Osteocyte (in vitro differentiated cells): Measurements from ENCODE around the gene ZNRF1. TPM values are rescaled to one million over a fixed set of nuclear protein-coding genes. Genes with fewer than 3 reads are reported as not detected.

Experiments
- DNase-seq: peaks from one replicate; pipeline ENCODE4 v3.0.0; 2021; ENCODE audit warnings: mixed read lengths; ENCODE audit not compliant: unreplicated experiment; ENCODE audit errors: extremely low spot score
- H3K27ac Mint-ChIP-seq: one replicate; pipeline ENCODE4 v1.8.0; 2021; ENCODE audit warnings: mild to moderate bottlenecking, mixed read lengths; ENCODE audit not compliant: unreplicated experiment
- H3K27me3 Mint-ChIP-seq: one replicate; pipeline ENCODE4 v1.8.0; 2021; ENCODE audit warnings: mixed read lengths; ENCODE audit not compliant: unreplicated experiment
- H3K36me3 Mint-ChIP-seq: one replicate; pipeline ENCODE4 v1.8.0; 2021; ENCODE audit warnings: mixed read lengths; ENCODE audit not compliant: unreplicated experiment
- H3K4me1 Mint-ChIP-seq: one replicate; pipeline ENCODE4 v1.8.0; 2021; ENCODE audit warnings: mixed read lengths; ENCODE audit not compliant: unreplicated experiment
- H3K4me3 Mint-ChIP-seq: one replicate; pipeline ENCODE4 v1.8.0; 2021; ENCODE audit warnings: mild to moderate bottlenecking, moderate library complexity, mixed read lengths; ENCODE audit not compliant: unreplicated experiment
- H3K9me3 Mint-ChIP-seq: one replicate; pipeline ENCODE4 v1.8.0; 2021; ENCODE audit warnings: mixed read lengths; ENCODE audit not compliant: unreplicated experiment
- CTCF ChIP-seq: fragments of 200-600 bp; sonication (generic); IDR thresholded peaks from 2 replicates; pipeline ENCODE4 v1.5.0; 2021; ENCODE audit warnings: antibody characterized with exemption, mild to moderate bottlenecking, moderate library complexity
- total RNA-seq: library from RNA; stranded (reverse); gene quantifications from 2 replicates; pipeline ENCODE4 v1.2.1, GENCODE V29; 2021

The ZNRF1 gene
- total RNA-seq, 1 donor from 2014 or later: 32.1 TPM

- Mint-ChIP-seq H3K36me3 (peaks cover 13% of the 10 kb centered on the region), H3K27me3 (no peaks in the 10 kb centered on the region), H3K27ac (no peak overlapping the region), H3K4me1 (peaks cover 56% of the 10 kb centered on the region), H3K4me3 (no peak overlapping the region), H3K9me3 (peaks cover 8% of the 10 kb centered on the region)
- no peak for DNase-seq
- TF ChIP-seq CTCF: no peak
Observed at GRCh38 chr16:75021410-75021809, 22.6 kb downstream of the ZNRF1 start.

- Mint-ChIP-seq H3K36me3 (peaks cover 13% of the 10 kb centered on the region), H3K4me1 (peaks cover 54% of the 10 kb centered on the region), H3K4me3 (no peak overlapping the region), H3K9me3 (peaks cover 8% of the 10 kb centered on the region), H3K27me3 (no peaks in the 10 kb centered on the region), H3K27ac (no peak overlapping the region)
- TF ChIP-seq CTCF: no peak
- DNase-seq: no peak
Observed at GRCh38 chr16:75022567-75022966, 23.7 kb downstream of the ZNRF1 start.

GRCh38 chr16:75023009-75023408, 24.2 kb downstream of the ZNRF1 start:
- Mint-ChIP-seq H3K27me3 (no peaks in the 10 kb centered on the region), H3K27ac (no peak overlapping the region), H3K4me3 (no peak overlapping the region), H3K36me3 (peaks cover 13% of the 10 kb centered on the region), H3K4me1 (peaks cover 50% of the 10 kb centered on the region), H3K9me3 (peaks cover 8% of the 10 kb centered on the region)
- no peak for DNase-seq
- TF ChIP-seq CTCF: no peak

DNA sequence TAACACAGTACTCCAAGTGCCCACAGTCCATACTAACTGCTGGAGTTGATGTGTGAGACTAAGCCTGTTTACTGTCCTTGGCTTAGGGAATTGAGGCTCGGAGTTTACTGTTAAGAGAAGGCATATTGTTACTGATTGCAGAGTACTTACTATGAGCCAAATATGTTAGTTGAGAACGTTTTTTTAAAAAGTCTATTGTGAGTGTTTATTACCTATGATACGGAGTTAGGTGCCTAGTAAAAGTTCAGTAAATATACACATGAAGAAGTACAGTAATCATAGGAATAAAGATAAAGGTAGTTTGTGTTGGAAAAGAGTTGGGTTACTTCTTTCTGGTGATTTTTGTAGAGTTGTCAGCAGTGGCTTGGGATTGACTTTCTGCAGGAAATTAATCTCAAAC, 25.4 kb downstream of the ZNRF1 start:
- H3K27ac Mint-ChIP-seq: peak overlapping the region; percentile 39
- H3K36me3 Mint-ChIP-seq: peaks cover 13% of the 10 kb centered on the region
- no peaks in the 10 kb centered on the region for H3K27me3 Mint-ChIP-seq
- TF ChIP-seq CTCF: no peak
- no peak overlapping the region for H3K4me3 Mint-ChIP-seq
- no peak for DNase-seq
- peaks cover 39% of the 10 kb centered on the region for H3K4me1 Mint-ChIP-seq
- peaks cover 8% of the 10 kb centered on the region for H3K9me3 Mint-ChIP-seq

GRCh38 chr16:75024594-75024993, 25.8 kb downstream of the ZNRF1 start:
- no peak for TF ChIP-seq CTCF
- Mint-ChIP-seq H3K4me1 (peaks cover 35% of the 10 kb centered on the region), H3K4me3 (no peak overlapping the region), H3K27ac (peak overlapping the region; percentile 39), H3K27me3 (no peaks in the 10 kb centered on the region), H3K9me3 (peaks cover 8% of the 10 kb centered on the region), H3K36me3 (peaks cover 13% of the 10 kb centered on the region)
- no peak for DNase-seq
